NK-92 treated with Interleukin-12 subunit alpha and Interleukin-12 subunit beta, amount 100 ng/mL, for 24 hours (cell line): Measurements from ENCODE around the gene PPP2R5A.
"Not testable (repeated sequence)": the region's sequence is repeated elsewhere in the genome, so short reads cannot be mapped to it uniquely, and the experiment has no call there.

Source experiments
- DNase-seq: peaks from one replicate; lab custom pipeline; 2025; lab: John Stamatoyannopoulos, UW

The PPP2R5A gene

GRCh38 chr1:212297338-212297737 is 12.1 kb downstream of the PPP2R5A start:
- DNase-seq, result no peak

- DNase-seq, result no peak
Measured at GRCh38 chr1:212301580-212301979, 16.4 kb downstream of the PPP2R5A start.

- DNase-seq, result no peak
Measured at GRCh38 chr1:212302745-212303383, 17.7 kb downstream of the PPP2R5A start.

GRCh38 chr1:212305342-212305741 is 20.1 kb downstream of the PPP2R5A start:
- DNase-seq, result no peak

GRCh38 chr1:212305984-212306452 is 20.8 kb downstream of the PPP2R5A start:
- not testable (repeated sequence) for DNase-seq

- DNase-seq, result no peak
Measured at GRCh38 chr1:212309967-212310366, 24.8 kb downstream of the PPP2R5A start.

GRCh38 chr1:212310383-212310782 is 25.2 kb downstream of the PPP2R5A start:
- no peak for DNase-seq

- DNase-seq, result no peak
Measured at GRCh38 chr1:212311836-212312497, 26.8 kb downstream of the PPP2R5A start.

GRCh38 chr1:212313616-212314015 is 28.4 kb downstream of the PPP2R5A start:
- DNase-seq, result no peak

GRCh38 chr1:212315184-212315583 is 30.0 kb downstream of the PPP2R5A start:
- no peak for DNase-seq

- DNase-seq, result no peak
Measured at GRCh38 chr1:212315907-212316306, 30.7 kb downstream of the PPP2R5A start.

GRCh38 chr1:212317916-212318315 is 32.7 kb downstream of the PPP2R5A start:
- DNase-seq, result no peak

- DNase-seq, result not testable (repeated sequence)
Measured at GRCh38 chr1:212321031-212321430, 35.8 kb downstream of the PPP2R5A start.

- DNase-seq, result no peak
Measured at GRCh38 chr1:212323066-212323465, 37.9 kb downstream of the PPP2R5A start.

- no peak for DNase-seq
Measured at GRCh38 chr1:212326541-212326940, 41.3 kb downstream of the PPP2R5A start.

- no peak for DNase-seq
Measured at GRCh38 chr1:212328248-212328647, 43.0 kb downstream of the PPP2R5A start.

- no peak for DNase-seq
Measured at GRCh38 chr1:212329105-212329504, 43.9 kb downstream of the PPP2R5A start.

GRCh38 chr1:212341090-212341489 is 55.9 kb downstream of the PPP2R5A start:
- no peak for DNase-seq

GRCh38 chr1:212344905-212345304 is 59.7 kb downstream of the PPP2R5A start:
- DNase-seq, result no peak

GRCh38 chr1:212346601-212347000 is 61.4 kb downstream of the PPP2R5A start:
- no peak for DNase-seq

- no peak for DNase-seq
Measured at GRCh38 chr1:212351588-212352362, 66.6 kb downstream of the PPP2R5A start.

GRCh38 chr1:212353181-212353580 is 68.0 kb downstream of the PPP2R5A start:
- DNase-seq, result no peak

GRCh38 chr1:212354464-212354863 is 69.3 kb downstream of the PPP2R5A start:
- no peak for DNase-seq
